ENCODE measurements around the gene TFPT.
"Not testable (repeated sequence)": the region's sequence is repeated elsewhere in the genome, so short reads cannot be mapped to it uniquely, and the experiment has no call there.

Gene TFPT

DNA sequence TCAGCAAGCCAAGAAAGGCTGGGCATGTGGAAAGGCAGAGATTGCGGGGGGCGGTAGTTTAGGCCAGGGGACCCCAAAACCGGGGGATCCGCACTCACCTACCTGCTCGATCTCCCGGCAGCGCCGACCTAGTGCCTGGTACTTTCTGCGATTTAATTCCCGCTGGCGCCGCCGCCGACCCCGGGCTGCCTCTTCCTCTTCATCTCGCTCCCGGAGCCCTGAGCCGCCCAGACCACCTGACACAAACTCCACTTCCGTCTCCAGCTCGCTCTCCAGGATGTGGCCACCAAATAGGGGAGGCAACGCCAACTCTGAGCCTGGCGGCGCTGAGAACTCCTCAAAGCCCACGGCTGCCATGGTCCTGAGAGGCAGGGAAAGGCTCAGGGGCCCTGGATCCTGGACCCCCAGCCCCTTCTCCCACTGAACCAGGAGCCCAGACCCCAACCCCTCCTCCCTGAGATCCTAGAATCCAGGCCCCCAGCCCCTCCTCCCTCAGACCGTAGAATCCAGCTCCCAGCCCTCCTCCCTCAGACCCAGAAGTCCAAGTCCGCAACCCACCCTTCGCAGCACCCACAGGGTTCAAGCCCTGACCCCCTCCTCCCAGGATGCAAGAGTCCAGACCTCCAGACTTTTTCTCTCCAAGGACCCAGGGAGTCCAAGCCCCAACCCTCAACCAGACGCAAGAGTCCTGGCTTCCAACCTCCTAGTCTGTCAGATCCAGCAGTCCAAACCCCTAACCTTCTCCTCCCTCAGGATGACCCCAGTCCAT is 933 bp downstream of the TFPT start:
- no peak for DNase-seq

DNA sequence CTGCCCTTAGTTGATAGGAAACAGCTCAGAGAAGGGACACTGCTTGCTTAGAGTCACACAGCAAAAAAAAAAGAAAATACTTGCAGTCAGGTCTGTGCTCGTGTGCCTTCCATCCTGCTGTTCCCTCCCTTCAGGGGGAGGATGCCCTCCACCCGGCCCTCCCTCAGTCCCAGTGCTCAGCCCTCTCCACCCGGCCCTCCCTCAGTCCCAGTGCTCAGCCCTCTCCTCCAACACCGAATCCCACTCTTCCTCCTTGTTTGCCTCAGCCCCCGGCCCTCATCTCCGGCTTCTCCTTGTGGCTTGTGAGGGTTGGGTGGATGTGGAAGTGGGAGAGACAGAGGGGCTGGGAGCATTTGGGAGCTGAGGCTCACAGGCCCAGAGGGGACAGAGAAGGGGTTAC is 5.8 kb downstream of the TFPT start:
- DNase-seq, result no peak

DNA sequence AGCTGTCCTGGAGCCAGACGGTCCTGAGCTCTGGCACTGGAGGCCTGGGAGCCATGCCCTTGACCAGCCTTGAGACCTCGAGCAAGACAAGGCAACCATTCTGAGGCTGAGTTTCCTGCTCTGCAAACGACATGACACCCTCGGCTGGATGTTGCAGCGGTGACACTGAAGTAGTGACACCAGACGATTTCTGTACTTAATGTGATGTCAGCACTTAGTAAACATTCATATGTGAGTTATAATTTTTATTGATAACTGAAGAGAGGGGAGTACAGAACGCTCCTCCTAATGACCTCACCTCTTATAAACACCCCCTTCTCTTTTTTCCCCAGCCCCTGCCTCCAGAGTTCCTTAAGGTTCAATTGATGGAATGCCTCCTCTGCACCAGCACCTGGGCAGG is 7.0 kb downstream of the TFPT start:
- DNase-seq, result no peak

DNA sequence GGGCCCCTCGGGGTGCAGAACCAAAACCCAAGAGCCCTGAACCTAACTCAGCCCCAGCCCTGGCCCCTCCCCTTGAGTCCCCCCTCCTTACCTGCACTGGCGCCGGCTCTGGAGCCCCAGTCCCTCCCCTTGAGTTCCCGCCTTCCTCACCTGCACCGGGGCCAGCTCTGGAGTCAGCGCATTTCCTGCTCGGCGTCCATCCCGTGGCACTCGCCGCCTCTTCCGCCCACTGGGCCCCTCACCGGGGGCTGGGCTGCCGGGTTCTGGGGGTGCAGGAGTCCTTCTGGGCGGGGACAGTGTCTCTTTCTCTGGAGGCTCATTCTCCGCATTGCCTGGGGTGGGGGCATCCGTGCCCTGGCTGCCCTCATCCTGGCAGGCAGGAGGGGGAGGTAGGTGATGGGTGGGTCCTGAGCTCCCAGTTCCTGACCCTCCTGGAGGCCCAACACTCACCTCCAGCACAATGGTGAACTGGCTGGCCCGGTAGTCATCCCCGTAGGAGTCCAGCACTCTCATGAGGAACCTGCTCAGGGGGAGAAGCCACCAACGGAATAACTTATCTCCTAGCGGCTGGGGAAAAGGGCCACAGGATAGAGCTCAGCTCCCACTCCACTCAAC is 7.5 kb downstream of the TFPT start:
- DNase-seq, result no peak

DNA sequence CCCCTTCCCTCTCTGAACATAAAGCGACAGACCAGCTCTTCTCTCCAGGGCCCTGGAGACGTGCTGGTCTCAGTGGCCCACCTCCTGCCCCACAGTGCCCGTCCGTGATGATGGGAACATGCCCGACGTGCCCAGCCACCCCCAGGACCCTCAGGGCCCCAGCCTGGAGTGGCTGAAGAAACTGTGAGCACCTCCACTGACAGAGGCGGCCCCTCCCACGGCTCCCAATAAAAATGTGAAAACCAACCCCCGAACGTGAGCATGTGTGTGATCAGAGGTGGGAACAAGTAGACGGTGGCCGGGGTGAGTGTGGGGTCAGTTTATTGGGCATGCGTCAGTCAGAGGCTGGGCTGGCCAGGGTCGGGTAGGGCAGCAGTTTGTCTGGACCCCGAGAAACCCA is 8.7 kb downstream of the TFPT start:
- no peak for DNase-seq

DNA sequence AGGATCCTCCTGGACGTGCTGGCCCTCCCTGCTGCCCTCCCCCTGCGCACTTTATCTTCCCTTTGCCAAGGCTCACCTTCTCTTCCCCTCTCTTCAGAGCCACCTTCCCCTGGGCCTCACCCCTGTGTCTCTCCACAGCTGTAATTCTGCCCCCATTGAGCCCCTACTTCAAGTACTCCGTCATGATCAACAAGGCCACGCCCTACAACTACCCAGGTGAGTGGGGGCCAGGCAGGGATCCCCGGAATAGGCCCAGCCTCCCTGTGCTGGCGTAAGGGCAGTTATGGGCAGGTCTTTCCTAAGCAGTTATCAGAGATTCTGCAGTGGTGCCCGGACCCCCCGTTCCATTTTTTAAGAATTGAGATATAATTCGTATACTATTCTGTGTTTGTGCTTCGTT is 9.7 kb downstream of the TFPT start:
- no peak for DNase-seq

DNA sequence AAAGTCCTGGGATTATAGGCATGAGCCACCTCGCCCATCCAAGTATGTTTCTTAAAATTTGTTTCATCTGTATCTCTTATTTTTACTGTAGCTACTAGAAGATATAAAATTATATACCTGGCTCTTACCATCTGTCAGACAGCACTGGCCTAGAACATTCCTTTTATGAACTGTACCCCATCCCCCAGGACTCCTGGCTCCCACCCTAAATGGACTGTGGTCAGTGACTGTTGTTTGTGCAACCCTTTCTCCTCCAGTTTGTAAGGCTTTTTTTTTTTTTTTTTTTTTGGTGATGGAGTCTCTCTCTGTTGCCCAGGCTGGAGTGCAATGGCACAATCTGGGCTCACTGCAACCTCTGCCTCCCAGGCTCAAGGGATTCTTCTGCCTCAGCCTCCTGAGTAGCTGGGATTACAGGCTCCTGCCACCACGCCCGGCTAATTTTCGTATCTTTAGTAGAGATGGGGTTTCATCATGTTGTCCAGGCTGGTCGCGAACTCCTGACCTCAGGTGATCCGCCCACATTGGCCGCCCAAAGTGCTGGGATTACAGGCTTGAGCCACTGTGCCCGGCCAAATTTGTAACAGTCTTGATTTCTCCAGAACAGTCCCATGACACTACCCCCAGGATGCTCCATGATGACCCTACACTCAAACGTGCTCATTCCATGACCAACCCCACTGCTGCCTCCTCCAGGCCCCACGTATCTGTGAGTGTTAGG is 10.3 kb downstream of the TFPT start:
- no peak for DNase-seq

DNA sequence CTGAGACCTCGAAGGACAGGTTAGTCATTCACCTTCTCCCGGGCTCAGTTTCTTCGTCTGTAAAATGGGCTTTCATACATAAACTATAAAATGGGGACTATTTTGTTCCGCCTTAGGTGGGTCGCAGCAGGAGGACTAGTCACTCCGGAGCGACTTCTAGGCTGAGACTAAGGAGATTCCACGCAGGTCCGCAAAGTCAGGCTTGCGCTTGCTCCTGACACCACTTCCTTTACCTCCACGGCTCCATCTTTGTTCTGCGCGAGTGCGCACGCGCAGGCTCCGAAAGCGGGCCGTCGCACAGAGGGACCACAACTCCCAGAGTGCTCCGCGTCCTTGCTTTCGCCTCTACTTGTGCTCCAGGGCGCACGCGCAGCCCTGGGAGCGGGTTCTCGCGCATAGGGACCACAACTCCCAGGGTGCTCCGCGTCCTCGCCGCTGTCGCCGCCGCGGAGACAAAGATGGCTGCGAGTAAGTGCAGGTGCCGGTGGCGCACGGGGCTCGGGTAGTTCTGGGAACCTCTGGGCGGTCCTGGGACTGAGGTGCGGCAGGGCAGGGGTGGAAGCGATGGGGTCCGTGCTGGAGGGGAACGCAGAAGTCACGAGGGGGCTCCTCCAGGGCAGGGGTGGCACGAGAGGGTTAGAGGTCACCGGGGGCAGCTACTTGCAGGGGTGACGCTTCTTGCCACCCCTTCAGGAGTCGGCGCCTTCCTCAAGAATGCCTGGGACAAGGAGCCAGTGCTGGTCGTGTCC is 12.9 kb downstream of the TFPT start, which contains the start of gene NDUFA3:
Gene NDUFA3 (plus strand): TSS at position 435 of the 749 bp plus-strand sequence. CDS start 24 bp downstream, at position 459.
- peak; percentile 90 for DNase-seq

DNA sequence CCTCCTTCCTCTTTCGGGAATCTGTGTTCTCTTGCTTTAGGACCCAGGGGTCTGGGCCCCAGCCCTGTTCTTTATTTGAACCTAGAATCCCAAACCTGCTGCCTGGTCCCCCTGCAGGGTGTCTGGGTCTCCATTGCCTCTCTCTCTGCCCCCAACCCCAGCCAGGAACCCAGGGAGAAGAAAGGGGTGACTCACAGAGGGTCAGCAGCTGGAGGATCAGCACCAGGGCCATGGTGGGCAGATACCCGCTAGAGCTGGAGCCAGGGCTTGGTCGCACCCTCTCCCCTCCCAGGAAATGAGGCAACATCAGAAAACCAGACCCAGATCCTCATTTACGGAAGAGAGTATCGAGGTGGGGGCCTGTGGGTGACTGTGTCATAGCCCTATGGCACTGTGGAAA is 14.9 kb downstream of the TFPT start, which contains the start of gene OSCAR:
Gene OSCAR (minus strand): TSS at position 243 of the 400 bp plus-strand sequence. CDS start 11 bp downstream, at position 232.
- DNase-seq, result no peak

DNA sequence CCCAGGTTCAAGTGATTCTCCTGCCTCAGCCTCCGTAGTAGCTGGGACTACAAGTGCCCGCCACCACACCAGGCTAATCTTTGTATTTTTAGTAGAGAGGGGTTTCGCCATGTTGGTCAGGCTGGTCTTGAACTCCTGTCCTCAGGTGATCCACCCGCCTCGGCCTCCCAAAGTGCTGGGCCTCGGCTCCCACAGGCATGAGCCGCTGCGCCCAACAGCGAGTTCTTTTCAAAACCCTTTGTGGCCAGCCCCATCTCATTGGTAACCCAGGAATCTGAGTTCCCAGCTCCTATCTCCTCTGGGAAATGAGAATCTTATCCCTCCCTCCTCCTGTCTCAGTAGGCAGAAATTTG is 15.6 kb downstream of the TFPT start:
- DNase-seq, result not testable (repeated sequence)

DNA sequence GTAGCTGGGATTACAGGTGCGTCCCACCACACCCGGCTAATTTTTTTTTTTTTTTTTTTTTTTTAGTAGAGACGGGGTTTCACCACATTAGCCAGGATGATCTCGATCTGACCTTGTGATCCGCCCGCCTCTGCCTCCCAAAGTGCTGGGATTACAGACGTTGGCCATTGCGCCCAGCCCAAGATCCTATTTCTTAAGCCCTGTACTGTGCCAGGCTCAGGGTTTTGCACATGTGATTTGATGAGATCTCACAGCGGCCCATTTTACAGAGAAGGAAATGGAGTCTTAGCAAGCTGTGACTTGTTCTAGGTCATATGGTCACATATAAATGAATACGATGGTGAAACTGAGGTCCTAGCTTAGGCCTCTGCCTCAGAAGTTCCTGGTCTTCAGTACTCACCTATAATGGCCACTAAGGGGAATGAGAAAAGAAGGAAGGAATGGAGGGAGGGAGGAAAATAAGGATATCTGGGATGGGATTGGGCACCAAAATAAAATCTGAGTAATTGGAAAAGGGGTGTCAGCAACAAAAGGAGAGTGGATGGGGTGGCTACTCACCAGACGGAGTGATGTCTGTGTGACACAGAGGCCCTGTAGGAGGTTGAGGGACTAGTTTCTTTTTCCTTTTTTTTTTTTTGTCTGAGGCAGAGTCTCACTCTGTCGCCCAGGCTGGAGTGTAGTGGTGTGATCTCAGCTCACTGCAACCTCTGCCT is 16.1 kb downstream of the TFPT start:
- no peak for DNase-seq

DNA sequence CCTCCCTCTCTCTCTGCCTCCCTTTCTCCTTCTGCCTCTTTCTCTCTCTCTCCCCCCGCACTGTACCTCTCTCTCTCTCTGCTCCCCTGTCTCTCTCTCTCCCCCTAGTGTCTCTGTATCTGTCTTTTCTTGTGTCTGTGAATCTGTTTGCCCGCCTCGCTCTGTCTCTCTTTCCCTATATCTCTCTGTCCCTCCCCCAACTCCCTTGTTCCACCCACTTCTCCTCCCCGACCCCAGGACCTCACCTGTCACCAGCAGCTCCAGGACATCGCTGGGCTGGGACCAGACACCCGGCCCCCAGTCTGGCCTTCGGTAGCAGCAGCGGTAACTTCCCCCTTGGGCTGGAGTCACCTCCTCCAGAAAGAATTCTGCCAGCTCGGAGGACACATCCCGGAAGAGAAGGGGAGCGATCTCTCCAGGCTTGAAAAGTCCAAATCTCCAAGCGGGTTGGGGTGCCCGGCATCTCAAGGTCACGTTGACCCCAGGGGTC is 18.8 kb downstream of the TFPT start:
- no peak for DNase-seq

DNA sequence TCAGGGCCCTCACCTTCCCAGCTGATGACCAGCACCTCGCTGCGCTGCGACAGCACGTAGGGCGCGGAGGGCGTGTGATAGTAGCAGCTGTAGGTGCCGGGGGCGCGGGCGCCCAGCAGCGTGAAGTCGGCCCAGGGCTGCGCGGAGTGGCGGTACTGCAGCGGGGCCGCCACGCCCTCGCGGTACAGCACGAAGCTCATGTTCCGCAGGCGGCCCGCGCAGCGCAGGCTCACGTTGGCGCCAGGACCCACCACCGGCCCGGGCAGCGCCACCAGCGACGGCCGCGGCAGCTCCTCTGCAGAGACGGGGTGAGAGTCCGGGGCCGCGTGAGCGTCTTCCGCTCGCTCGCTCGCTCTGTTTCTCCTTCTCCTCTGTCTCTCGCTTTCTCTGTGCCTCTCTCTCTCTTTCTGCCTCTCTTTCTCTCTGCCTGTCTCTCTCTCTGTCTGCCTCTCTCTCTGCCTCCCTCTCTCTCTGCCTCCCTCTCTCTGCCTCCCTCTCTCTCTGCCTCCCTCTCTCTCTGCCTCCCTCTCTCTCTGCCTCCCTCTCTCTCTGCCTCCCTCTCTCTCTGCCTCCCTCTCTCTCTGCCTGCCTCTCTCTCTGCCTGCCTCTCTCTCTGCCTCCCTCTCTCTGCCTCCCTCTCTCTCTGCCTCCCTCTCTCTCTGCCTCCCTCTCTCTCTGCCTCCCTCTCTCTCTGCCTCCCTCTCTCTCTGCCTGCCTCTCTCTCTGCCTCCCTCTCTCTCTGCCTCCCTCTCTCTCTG is 19.4 kb downstream of the TFPT start:
- not testable (repeated sequence) for DNase-seq

DNA sequence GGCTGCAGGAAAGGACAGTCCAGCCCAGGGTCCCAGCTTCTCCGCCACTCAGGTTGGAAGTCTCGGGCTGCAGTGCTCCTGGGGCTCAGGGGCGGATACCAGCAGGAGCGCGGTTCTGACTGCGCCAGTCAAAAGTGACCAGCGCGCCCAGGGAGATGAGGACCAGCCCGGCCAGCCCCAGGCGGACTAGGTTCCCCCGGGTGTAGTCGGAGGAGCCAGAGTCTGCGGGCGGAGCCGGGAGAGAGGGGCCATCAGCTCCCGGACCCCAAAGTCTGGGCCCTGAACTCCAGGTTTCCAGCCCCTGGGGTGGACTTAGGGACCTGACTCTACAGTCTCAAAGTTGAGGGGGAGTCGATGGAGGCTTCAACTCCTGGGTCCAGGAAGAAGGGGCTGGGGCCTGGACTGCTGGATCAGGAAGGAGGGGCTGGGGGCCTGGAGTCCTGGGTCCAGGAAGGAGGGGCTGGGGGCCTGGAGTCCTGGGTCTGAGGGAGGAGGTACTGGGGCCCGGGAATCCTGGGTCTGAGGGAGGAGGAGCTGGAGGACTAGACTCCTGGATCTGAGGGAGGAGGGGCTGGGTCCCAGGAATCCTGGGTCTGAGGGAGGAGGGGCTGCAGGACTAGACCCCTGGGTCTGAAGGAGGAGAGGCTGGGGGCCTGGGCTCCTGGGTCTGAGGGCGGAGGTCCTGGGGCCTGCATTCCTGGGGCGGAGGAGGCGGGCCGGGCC is 20.2 kb downstream of the TFPT start:
- no peak for DNase-seq

DNA sequence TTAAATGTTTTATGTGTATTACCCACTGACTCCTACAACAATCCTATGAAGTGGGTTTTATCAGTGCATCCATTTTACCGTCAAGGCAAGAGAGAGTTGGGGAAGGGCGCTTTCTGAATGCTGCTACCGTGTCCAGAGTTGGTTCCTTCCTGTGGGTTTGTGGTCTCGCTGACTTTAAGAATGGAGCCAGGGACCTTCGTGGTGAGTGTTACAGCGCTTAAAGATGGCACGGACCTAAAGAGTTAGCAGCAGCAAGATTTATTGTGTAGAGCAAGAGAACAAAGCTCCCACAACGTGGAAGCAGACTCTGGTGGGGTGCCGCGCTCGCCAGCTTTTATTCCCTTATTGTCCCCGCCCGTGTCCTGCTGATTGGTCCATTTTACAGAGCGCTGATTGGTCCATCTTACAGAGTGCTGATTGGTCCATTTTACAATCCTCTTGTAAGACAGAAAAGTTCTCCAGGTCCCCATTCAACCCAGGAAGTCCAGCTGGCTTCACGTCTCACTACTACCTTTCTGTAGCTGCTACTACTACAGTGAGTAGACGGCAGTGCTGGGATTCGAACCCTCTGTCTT is 20.9 kb downstream of the TFPT start:
- DNase-seq, result no peak

DNA sequence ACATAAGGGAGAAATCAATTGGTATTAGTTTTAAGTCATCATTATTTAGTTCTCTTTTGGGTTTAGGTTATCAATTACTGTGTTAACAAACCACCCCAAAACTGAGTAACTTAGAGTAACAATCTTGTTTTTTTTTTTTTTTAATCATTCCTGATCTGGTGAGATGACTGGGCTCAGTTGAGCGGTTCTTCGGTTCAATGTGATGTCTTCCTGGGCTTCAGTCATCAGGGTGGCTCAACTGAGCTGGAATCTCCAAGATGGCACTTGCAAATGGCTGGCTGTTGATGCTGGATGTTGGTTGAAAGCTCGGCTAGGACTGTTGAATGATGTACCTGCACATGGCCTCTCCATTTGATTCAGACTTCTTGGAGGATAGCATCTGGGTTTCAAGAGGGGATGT is 31.0 kb downstream of the TFPT start:
- DNase-seq, result no peak

DNA sequence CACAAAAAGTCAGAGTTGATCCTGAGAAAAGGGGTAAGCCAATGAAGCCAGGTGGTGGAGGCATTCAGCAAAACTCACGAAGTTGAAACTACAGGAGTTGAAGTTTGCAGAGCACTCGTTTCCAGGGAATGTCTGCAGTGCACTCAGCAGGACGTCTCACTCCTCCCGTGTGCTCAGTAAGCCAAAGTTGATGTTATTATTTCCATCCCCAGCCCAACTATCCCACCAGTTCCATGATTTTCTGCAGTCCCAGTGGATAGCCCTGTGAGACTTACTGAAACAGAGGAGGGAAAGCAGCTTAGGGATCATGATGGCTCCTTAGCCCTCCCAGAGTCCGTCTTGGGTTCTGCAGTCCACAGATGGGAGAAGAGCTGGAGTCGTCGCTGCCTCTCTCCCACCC is 34.4 kb downstream of the TFPT start, which contains the start of gene TARM1:
Gene TARM1 (minus strand): TSS at position 334 of the 400 bp plus-strand sequence. CDS start 25 bp downstream, at position 309.
- no peak for DNase-seq

DNA sequence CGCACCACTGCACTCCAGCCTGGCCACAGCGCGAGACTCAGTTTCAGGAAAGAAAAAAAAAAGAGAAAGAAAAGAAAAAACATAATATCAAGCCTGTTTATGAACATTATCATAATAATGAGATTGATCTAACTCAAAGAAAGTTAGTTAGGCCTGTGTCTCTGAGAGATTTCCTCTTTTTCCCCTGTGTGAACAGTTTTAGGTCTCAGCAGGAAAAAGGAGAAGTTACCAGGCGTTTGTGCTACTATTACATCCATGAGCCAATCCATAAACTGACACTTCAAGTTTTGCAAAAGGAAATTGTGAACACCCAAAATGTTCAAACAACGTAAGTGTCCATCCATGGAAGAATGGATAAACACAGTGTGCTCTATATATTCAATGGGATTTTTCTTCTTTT is 38.1 kb downstream of the TFPT start:
- DNase-seq, result no peak

DNA sequence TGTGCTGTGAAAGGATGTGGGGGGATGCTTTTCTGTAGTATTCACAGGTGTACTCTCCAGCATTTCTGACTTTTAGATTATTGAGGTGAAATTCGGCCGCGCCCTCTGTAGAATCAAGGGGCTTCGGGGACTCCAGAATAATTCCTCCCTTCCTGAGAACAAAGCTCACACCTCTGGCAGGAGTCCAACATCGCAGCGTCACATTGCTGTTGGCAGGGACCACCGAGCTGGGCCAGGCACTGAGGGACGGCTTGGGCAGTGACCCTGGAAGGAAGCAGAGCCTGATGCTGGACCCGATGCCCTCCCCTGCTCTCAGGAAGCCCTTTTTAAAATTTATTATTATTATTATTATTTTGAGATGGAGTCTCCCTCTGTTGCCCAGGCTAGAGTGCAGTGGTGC is 40.6 kb downstream of the TFPT start:
- no peak for DNase-seq

DNA sequence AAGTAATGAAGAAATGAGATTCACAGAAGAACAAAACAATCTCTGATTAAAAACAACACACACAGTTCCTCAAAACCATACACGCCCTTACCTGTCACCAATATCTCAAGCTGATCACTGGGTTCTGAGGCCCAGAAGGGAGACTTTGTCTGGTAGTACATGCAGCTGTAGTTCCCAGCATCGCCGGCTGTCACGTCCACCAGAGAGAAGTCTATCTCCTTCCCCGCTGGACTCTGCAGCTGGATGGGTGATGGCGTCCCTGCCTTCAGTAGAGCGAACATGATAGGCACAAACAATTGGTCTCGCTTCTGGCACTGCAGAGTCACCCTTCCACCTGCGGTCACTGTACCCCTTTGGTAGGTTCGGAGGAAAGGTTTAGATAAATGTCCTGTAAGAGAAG is 41.6 kb downstream of the TFPT start:
- DNase-seq, result no peak

Measured in NCI-H1048 (cell line).